Activated B cell treated with CpG ODN at 0.5 μM for 24 hours (primary cell): Measurements from ENCODE around the gene TRMT2A. TPM values are rescaled to one million over a fixed set of nuclear protein-coding genes. Genes with fewer than 3 reads are reported as not detected.

Experiments used
- ATAC-seq: fragments of 200-7000 bp; cut with Tn5 transposase; one replicate; pipeline ENCODE4 v1.10.0; 2021; ENCODE audit warnings: low read depth, mild to moderate bottlenecking, moderate library complexity
- CTCF ChIA-PET: fragments of 350-600 bp; sonication (Branson Sonifier 250); formaldehyde crosslinking; loops from one replicate; lab custom pipeline; 2021; ENCODE audit warnings: antibody characterized with exemption; lab: Charles Lee
- POLR2A ChIA-PET: fragments of 350-600 bp; sonication (Branson Sonifier 250); formaldehyde crosslinking; loops from one replicate; lab custom pipeline; 2021; ENCODE audit warnings: antibody characterized with exemption; lab: Charles Lee
- DNase-seq: peaks from one replicate; pipeline ENCODE4 v3.0.0; 2022
- H3K27ac Mint-ChIP-seq: one replicate; pipeline ENCODE4 v1.8.0; 2020; ENCODE audit warnings: mixed read lengths
- H3K27me3 Mint-ChIP-seq: one replicate; pipeline ENCODE4 v1.8.0; 2021; ENCODE audit warnings: mixed read lengths
- H3K36me3 Mint-ChIP-seq: one replicate; pipeline ENCODE4 v1.8.0; 2021; ENCODE audit warnings: low read depth, mixed read lengths
- H3K4me1 Mint-ChIP-seq: one replicate; pipeline ENCODE4 v1.8.0; 2021; ENCODE audit warnings: mixed read lengths
- H3K4me3 Mint-ChIP-seq: one replicate; pipeline ENCODE4 v1.8.0; 2020; ENCODE audit warnings: mild to moderate bottlenecking, mixed read lengths
- H3K9me3 Mint-ChIP-seq: one replicate; pipeline ENCODE4 v1.8.0; 2020; ENCODE audit warnings: mixed read lengths
- intact Hi-C: fragments of 100-400 bp; cut with micrococcal nuclease; formaldehyde crosslinking; loops from one replicate; pipeline ENCODE4 v1.15.1; 2024
- total RNA-seq: library from RNA; stranded (reverse); gene quantifications from 2 replicates; pipeline ENCODE4 v1.2.3, GENCODE V29; 2022
- TF ChIP-seq, protein P1 (sequence below): fragments of 200-600 bp; IDR thresholded peaks from one replicate; pipeline ENCODE4 v1.8.0; 2022; ENCODE audit warnings: antibody characterized with exemption, mild to moderate bottlenecking

TRMT2A gene
- total RNA-seq, 1 donor from 2014 or later: 91.7 TPM

DNA sequence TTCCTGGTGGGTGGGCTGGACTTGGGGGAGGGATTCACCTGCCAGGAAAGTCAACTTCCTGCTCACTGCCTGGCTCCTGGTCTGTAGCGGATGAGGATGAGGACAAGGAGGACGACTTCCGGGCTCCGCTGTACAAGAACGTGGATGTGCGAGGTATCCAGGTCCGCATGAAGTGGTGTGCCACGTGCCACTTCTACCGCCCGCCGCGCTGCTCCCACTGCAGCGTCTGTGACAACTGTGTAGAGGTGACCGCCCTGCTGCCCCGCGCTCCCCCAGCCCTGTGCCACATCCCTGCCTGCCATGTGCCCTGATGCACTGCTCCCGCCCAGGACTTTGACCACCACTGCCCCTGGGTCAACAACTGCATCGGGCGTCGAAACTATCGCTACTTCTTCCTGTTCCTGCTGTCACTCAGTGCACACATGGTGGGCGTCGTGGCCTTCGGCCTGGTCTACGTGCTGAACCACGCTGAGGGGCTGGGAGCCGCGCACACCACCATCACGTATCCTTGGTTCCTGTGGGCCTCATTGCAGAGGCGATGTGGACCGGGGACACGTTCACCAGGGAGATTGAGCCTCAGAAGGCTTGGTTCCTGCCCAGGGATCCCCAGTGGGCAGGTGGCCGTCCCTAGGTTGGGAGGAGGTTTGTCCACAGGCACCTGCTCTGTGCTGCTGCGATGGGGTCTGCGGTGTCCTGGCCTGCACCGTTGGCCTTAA lies 22.5 kb upstream of the TRMT2A start:
- TF ChIP-seq, protein P1, sequence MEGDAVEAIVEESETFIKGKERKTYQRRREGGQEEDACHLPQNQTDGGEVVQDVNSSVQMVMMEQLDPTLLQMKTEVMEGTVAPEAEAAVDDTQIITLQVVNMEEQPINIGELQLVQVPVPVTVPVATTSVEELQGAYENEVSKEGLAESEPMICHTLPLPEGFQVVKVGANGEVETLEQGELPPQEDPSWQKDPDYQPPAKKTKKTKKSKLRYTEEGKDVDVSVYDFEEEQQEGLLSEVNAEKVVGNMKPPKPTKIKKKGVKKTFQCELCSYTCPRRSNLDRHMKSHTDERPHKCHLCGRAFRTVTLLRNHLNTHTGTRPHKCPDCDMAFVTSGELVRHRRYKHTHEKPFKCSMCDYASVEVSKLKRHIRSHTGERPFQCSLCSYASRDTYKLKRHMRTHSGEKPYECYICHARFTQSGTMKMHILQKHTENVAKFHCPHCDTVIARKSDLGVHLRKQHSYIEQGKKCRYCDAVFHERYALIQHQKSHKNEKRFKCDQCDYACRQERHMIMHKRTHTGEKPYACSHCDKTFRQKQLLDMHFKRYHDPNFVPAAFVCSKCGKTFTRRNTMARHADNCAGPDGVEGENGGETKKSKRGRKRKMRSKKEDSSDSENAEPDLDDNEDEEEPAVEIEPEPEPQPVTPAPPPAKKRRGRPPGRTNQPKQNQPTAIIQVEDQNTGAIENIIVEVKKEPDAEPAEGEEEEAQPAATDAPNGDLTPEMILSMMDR: no peak
- no peak overlapping the region for H3K27ac Mint-ChIP-seq

DNA sequence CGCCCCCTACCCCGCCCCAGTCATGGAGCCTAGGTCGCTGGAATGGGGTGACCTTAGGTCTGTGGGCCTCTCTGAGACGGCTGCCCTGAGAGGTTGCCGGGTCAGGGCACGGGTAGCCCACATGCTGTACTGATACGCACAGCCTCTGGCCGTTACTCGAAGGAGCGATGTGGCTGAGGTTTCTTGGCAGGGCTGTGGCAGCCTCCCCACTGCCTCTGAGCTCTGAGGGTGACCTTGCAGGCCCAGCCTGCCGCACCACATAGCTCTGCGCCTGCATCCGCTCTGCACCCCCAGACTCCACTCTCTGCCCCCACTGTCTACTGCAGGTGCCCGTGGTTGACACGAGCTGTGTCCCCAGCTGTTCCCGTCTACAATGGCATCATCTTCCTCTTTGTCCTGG lies 21.8 kb upstream of the TRMT2A start:
- no peak overlapping the region for H3K4me3 Mint-ChIP-seq
- no peak for ATAC-seq
- no peak overlapping the region for H3K27ac Mint-ChIP-seq
- no peaks in the 10 kb centered on the region for H3K9me3 Mint-ChIP-seq
- ChIA-PET CTCF (no interaction called here), POLR2A (no interaction called here)
- no peaks in the 10 kb centered on the region for H3K27me3 Mint-ChIP-seq
- no peak for DNase-seq
- H3K4me1 Mint-ChIP-seq: peaks cover 27% of the 10 kb centered on the region
- TF ChIP-seq, protein P1: no peak
- peaks cover 8% of the 10 kb centered on the region for H3K36me3 Mint-ChIP-seq
- intact Hi-C loops: no loop called here

More for the DNA sequence above, 22.5 kb upstream of the TRMT2A start:
- Mint-ChIP-seq H3K27me3 (no peaks in the 10 kb centered on the region), H3K4me1 (peaks cover 22% of the 10 kb centered on the region), H3K9me3 (no peaks in the 10 kb centered on the region), H3K4me3 (no peak overlapping the region), H3K36me3 (peaks cover 10% of the 10 kb centered on the region)
- DNase-seq (no peak), ATAC-seq (no peak)
- intact Hi-C loops: no loop called here
- POLR2A ChIA-PET: no interaction called here
- CTCF ChIA-PET: no interaction called here

DNA sequence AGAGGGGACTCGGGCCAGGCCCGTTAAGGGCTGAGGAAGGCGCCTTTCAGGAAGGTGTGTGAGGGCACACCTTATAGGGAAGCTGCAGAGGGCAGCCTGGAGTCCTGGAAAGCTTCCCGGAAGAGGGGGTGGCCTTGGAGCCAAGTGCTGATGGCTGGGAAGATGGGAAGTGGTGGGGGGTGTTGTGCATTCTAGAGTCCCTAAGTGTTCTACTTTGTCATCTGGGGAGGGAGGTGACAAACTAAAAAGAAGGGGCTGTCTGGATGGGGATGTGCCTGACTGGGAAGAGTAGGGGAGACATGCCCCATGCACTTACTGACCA lies 21.4 kb upstream of the TRMT2A start:
- intact Hi-C loops: no loop called here
- no peak for DNase-seq
- CTCF ChIA-PET: no interaction called here
- POLR2A ChIA-PET: no interaction called here
- H3K27ac Mint-ChIP-seq: no peak overlapping the region
- H3K9me3 Mint-ChIP-seq: no peaks in the 10 kb centered on the region
- no peak overlapping the region for H3K4me3 Mint-ChIP-seq
- H3K36me3 Mint-ChIP-seq: peaks cover 6% of the 10 kb centered on the region
- no peak for ATAC-seq
- H3K4me1 Mint-ChIP-seq: peaks cover 32% of the 10 kb centered on the region
- TF ChIP-seq, protein P1: no peak
- no peaks in the 10 kb centered on the region for H3K27me3 Mint-ChIP-seq

DNA sequence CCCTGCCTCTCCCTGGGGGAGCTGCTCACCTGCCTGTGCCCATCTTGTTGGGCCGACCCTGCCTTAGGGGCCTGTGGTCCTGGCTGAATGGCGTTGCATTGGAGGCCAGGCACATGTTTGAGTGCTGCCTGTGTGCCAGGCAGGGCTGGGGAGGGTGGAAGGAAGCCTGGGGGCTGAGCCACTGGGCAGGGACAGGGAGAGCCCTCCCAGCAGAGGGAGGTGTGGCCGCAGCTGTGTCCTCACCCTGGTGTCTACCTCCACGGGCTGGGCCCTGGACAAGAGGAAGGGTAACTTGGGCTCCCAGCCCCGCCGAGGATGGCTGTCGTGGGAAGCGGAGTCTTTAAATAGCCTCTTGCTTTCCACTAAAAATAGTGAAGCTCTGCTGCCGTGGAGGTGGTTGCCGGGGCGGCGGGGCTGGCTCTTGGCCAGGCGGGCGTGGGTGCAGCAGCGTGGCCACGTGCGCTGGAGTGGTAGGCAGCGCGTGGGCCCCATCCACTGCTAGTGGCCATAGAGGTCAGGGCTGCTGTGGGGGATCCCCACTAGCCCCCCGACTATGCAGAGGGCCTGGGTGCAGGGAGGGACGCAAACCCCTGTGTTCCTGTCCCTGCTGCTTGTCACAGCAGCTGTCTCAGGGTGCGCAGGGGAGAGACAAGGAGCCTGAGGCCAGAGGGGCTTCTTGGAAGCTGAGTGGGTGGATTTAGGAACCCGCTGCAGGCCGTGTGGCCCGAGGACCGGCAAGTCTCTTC lies 20.8 kb upstream of the TRMT2A start:
- DNase-seq (no peak), ATAC-seq (no peak)
- Mint-ChIP-seq H3K36me3 (peaks cover 6% of the 10 kb centered on the region), H3K27ac (no peak overlapping the region), H3K4me3 (no peak overlapping the region), H3K27me3 (no peaks in the 10 kb centered on the region), H3K9me3 (no peaks in the 10 kb centered on the region), H3K4me1 (peaks cover 37% of the 10 kb centered on the region)
- TF ChIP-seq, protein P1: no peak
- ChIA-PET CTCF (no interaction called here), POLR2A (no interaction called here)
- intact Hi-C loops: no loop called here

DNA sequence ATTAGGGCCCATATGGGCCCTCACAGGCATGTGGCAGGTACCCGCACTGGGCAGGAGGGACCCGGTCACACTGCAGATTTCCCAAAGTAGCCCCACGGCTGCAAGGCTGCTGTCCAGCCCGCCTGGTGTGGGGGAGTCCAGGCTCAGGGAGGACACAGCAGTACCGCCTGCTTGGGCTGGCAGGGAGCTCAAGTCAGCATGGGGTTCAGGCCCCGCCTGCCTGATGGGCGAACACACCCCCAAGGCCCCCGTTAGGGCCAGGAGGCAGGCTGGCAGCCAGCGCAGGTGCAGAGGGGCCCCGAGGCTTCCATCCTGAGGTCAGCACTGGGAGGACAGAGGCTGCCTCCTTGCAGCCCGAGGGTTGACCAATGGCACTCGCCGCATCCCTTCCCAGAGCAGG lies 20.1 kb upstream of the TRMT2A start:
- DNase-seq (no peak), ATAC-seq (no peak)
- Mint-ChIP-seq H3K27ac (no peak overlapping the region), H3K4me3 (no peak overlapping the region), H3K4me1 (peaks cover 41% of the 10 kb centered on the region), H3K9me3 (no peaks in the 10 kb centered on the region), H3K27me3 (no peaks in the 10 kb centered on the region), H3K36me3 (peaks cover 6% of the 10 kb centered on the region)
- intact Hi-C loops: no loop called here
- POLR2A ChIA-PET: no interaction called here
- CTCF ChIA-PET: no interaction called here
- TF ChIP-seq, protein P1: no peak
